ENCODE results near the gene SATB1. TPM values are rescaled to one million over a fixed set of nuclear protein-coding genes. Genes with fewer than 3 reads are reported as not detected.

SATB1 gene
- total and polyA plus RNA-seq, 2 of the 8 experiments (the other 6 are each of a cell fraction or from before 2014, with no cell fraction given) = 18.8 to 28.0 TPM

GRCh38 chr3:18357747-18358146 is 67.4 kb downstream of the SATB1 start (continued):
- no peak for TF ChIP-seq CHD7 (IDR thresholded peaks at IDR 0.05; ENCODE audit: insufficient replicate concordance, low read length)
- no peak for TF ChIP-seq PHF8 (conservative IDR thresholded peaks at IDR 0.05; ENCODE audit: low read depth, low read length)
- TF ChIP-seq SP4 (IDR thresholded peaks at IDR 0.05; ENCODE audit: low read length) = no peak
- TF ChIP-seq, protein P1, sequence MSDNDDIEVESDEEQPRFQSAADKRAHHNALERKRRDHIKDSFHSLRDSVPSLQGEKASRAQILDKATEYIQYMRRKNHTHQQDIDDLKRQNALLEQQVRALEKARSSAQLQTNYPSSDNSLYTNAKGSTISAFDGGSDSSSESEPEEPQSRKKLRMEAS (IDR thresholded peaks at IDR 0.05) = no peak
- no peak for TF ChIP-seq RFX5 (IDR thresholded peaks at IDR 0.05; ENCODE audit: borderline replicate concordance, low read depth, low read length)
- TF ChIP-seq TAF1 (IDR thresholded peaks at IDR 0.05; ENCODE audit: low read depth, low read length) = no peak
- TF ChIP-seq, protein P2, sequence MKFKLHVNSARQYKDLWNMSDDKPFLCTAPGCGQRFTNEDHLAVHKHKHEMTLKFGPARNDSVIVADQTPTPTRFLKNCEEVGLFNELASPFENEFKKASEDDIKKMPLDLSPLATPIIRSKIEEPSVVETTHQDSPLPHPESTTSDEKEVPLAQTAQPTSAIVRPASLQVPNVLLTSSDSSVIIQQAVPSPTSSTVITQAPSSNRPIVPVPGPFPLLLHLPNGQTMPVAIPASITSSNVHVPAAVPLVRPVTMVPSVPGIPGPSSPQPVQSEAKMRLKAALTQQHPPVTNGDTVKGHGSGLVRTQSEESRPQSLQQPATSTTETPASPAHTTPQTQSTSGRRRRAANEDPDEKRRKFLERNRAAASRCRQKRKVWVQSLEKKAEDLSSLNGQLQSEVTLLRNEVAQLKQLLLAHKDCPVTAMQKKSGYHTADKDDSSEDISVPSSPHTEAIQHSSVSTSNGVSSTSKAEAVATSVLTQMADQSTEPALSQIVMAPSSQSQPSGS (IDR thresholded peaks at IDR 0.05; ENCODE audit: low read length) = no peak
- TF ChIP-seq YY1 (IDR thresholded peaks at IDR 0.05; ENCODE audit: low read depth, low read length) = no peak
- TF ChIP-seq E2F6 (IDR thresholded peaks at IDR 0.05) = no peak
- no peak for TF ChIP-seq CHD2 (IDR thresholded peaks at IDR 0.05; ENCODE audit: low read length)

All from H1 (cell line).